Chondrocyte (in vitro differentiated cells): ENCODE measurements around the gene BMX. TPM values are rescaled to one million over a fixed set of nuclear protein-coding genes. Genes with fewer than 3 reads are reported as not detected.

Experiments
- DNase-seq: peaks from one replicate; pipeline ENCODE4 v3.0.0; 2021; ENCODE audit warnings: mixed read lengths, low spot score
- H3K27ac Mint-ChIP-seq: one replicate; pipeline ENCODE4 v1.8.0; 2021; ENCODE audit warnings: mild to moderate bottlenecking, moderate library complexity, mixed read lengths; ENCODE audit not compliant: unreplicated experiment
- H3K27me3 Mint-ChIP-seq: 2 replicates; pipeline ENCODE4 v1.8.0; 2021; ENCODE audit warnings: low read depth, mixed read lengths
- H3K36me3 Mint-ChIP-seq: 2 replicates; pipeline ENCODE4 v1.8.0; 2021; ENCODE audit warnings: low read depth, mixed read lengths
- H3K4me1 Mint-ChIP-seq: 2 replicates; pipeline ENCODE4 v1.8.0; 2021; ENCODE audit warnings: low read depth, mild to moderate bottlenecking, mixed read lengths
- H3K4me3 Mint-ChIP-seq: one replicate; pipeline ENCODE4 v1.8.0; 2021; ENCODE audit warnings: mild to moderate bottlenecking, moderate library complexity, mixed read lengths; ENCODE audit not compliant: unreplicated experiment
- H3K9me3 Mint-ChIP-seq: 2 replicates; pipeline ENCODE4 v1.8.0; 2021; ENCODE audit warnings: low read depth, mixed read lengths
- CTCF ChIP-seq: fragments of 200-600 bp; sonication (generic); IDR thresholded peaks from 2 replicates; pipeline ENCODE4 v1.5.0; 2021; ENCODE audit warnings: antibody characterized with exemption, mild to moderate bottlenecking, moderate library complexity
- total RNA-seq: library from RNA; stranded (reverse); gene quantifications from 3 replicates; pipeline ENCODE4 v1.2.1, GENCODE V29; 2021

The BMX gene
- total RNA-seq, 1 donor from 2014 or later: not detected

GRCh38 chrX:15475021-15475420, 25.6 kb upstream of the BMX start:
- no peak for DNase-seq
- H3K4me3 Mint-ChIP-seq: no peak overlapping the region
- peaks cover 5% of the 10 kb centered on the region for H3K4me1 Mint-ChIP-seq
- no peaks in the 10 kb centered on the region for H3K27me3 Mint-ChIP-seq
- H3K27ac Mint-ChIP-seq: no peak overlapping the region
- H3K36me3 Mint-ChIP-seq: peaks cover 10% of the 10 kb centered on the region
- no peaks in the 10 kb centered on the region for H3K9me3 Mint-ChIP-seq
- no peak for TF ChIP-seq CTCF

- no peaks in the 10 kb centered on the region for H3K27me3 Mint-ChIP-seq
- peaks cover 10% of the 10 kb centered on the region for H3K36me3 Mint-ChIP-seq
- no peak for TF ChIP-seq CTCF
- peaks cover 5% of the 10 kb centered on the region for H3K4me1 Mint-ChIP-seq
- no peak overlapping the region for H3K4me3 Mint-ChIP-seq
- no peak overlapping the region for H3K27ac Mint-ChIP-seq
- no peak for DNase-seq
- no peaks in the 10 kb centered on the region for H3K9me3 Mint-ChIP-seq
Observed at GRCh38 chrX:15475486-15475885, 25.1 kb upstream of the BMX start.

GRCh38 chrX:15483891-15484290, 16.7 kb upstream of the BMX start:
- no peaks in the 10 kb centered on the region for H3K4me1 Mint-ChIP-seq
- no peak for TF ChIP-seq CTCF
- DNase-seq: no peak
- H3K36me3 Mint-ChIP-seq: peaks cover 5% of the 10 kb centered on the region
- H3K27ac Mint-ChIP-seq: no peak overlapping the region
- no peaks in the 10 kb centered on the region for H3K27me3 Mint-ChIP-seq
- H3K4me3 Mint-ChIP-seq: no peak overlapping the region
- no peaks in the 10 kb centered on the region for H3K9me3 Mint-ChIP-seq

GRCh38 chrX:15492469-15492868, 8.1 kb upstream of the BMX start:
- no peaks in the 10 kb centered on the region for H3K9me3 Mint-ChIP-seq
- no peak for TF ChIP-seq CTCF
- H3K4me3 Mint-ChIP-seq: peak overlapping the region; percentile 85
- H3K4me1 Mint-ChIP-seq: peaks cover 19% of the 10 kb centered on the region
- no peaks in the 10 kb centered on the region for H3K27me3 Mint-ChIP-seq
- DNase-seq: no peak
- H3K36me3 Mint-ChIP-seq: peaks cover 6% of the 10 kb centered on the region
- H3K27ac Mint-ChIP-seq: peak overlapping the region; percentile 85

GRCh38 chrX:15493118-15493962, 7.3 kb upstream of the BMX start, which contains the start of gene PIR:
Gene PIR (minus strand): TSS chrX:15493333. CDS start chrX:15491257, 2,076 bp downstream.
- H3K27ac Mint-ChIP-seq: peak within 1 kb of the TSS; percentile 85
- no peaks in the 10 kb centered on the region for H3K9me3 Mint-ChIP-seq
- peak; percentile 81 for TF ChIP-seq CTCF
- peaks cover 21% of the 10 kb centered on the region for H3K4me1 Mint-ChIP-seq
- peak; percentile 95 for DNase-seq
- peaks cover 6% of the 10 kb centered on the region for H3K36me3 Mint-ChIP-seq
- H3K4me3 Mint-ChIP-seq: peak within 1 kb of the TSS; percentile 85
- H3K27me3 Mint-ChIP-seq: peaks cover 3% of the 10 kb centered on the region
